ENCODE measurements around the gene TENM3. TPM values are rescaled to one million over a fixed set of nuclear protein-coding genes. Genes with fewer than 3 reads are reported as not detected.

Gene TENM3
- polyA plus RNA-seq, 2 donors, result 0.20 to 0.39 TPM

GRCh38 chr4:182683661-182684060 is 440.5 kb downstream of the TENM3 start:
- no peaks in the 10 kb centered on the region for H3K27me3 ChIP-seq (ENCODE audit: control insufficient read depth in 1 of 2, insufficient read depth in 2 of 2, low read length in 2 of 2)
- H3K36me3 ChIP-seq (ENCODE audit: control insufficient read depth in 2 of 2, insufficient read depth in 2 of 2, low read length in 1 of 2), result no peaks in the 10 kb centered on the region
- WGBS, 2 donors, result 69 to 71% methylated on average over 5 of the region's 5 CpGs
- H3K4me1 ChIP-seq (ENCODE audit: control insufficient read depth in 2 of 2, insufficient read depth in 2 of 2, low read length in 1 of 2), result no peaks in the 10 kb centered on the region
- no peak overlapping the region for H3K27ac ChIP-seq (ENCODE audit: low read depth in 2 of 2, low read length in 1 of 2)
- no peak overlapping the region for H3K4me3 ChIP-seq (ENCODE audit: low read depth in 1 of 2, low read length in 2 of 2)
- H3K9me3 ChIP-seq (ENCODE audit: control insufficient read depth in 2 of 2, insufficient read depth in 1 of 2, low read depth in 1 of 2, low read length in 1 of 2), result no peaks in the 10 kb centered on the region

GRCh38 chr4:182684796-182685195 is 441.6 kb downstream of the TENM3 start:
- Histone ChIP-seq H3K27ac (ENCODE audit: low read depth in 2 of 2, low read length in 1 of 2) (no peak overlapping the region), H3K4me1 (ENCODE audit: control insufficient read depth in 2 of 2, insufficient read depth in 2 of 2, low read length in 1 of 2) (no peaks in the 10 kb centered on the region), H3K36me3 (ENCODE audit: control insufficient read depth in 2 of 2, insufficient read depth in 2 of 2, low read length in 1 of 2) (no peaks in the 10 kb centered on the region), H3K27me3 (ENCODE audit: control insufficient read depth in 1 of 2, insufficient read depth in 2 of 2, low read length in 2 of 2) (no peaks in the 10 kb centered on the region), H3K9me3 (ENCODE audit: control insufficient read depth in 2 of 2, insufficient read depth in 1 of 2, low read depth in 1 of 2, low read length in 1 of 2) (no peaks in the 10 kb centered on the region), H3K4me3 (ENCODE audit: low read depth in 1 of 2, low read length in 2 of 2) (no peak overlapping the region)

- H3K4me1 ChIP-seq (ENCODE audit: control insufficient read depth in 2 of 2, insufficient read depth in 2 of 2, low read length in 1 of 2), result no peaks in the 10 kb centered on the region
- H3K27me3 ChIP-seq (ENCODE audit: control insufficient read depth in 1 of 2, insufficient read depth in 2 of 2, low read length in 2 of 2), result no peaks in the 10 kb centered on the region
- H3K36me3 ChIP-seq (ENCODE audit: control insufficient read depth in 2 of 2, insufficient read depth in 2 of 2, low read length in 1 of 2), result no peaks in the 10 kb centered on the region
- no peaks in the 10 kb centered on the region for H3K9me3 ChIP-seq (ENCODE audit: control insufficient read depth in 2 of 2, insufficient read depth in 1 of 2, low read depth in 1 of 2, low read length in 1 of 2)
- WGBS, 2 donors, result 86 to 87% methylated on average over 14 of the region's 14 CpGs
- H3K4me3 ChIP-seq (ENCODE audit: low read depth in 1 of 2, low read length in 2 of 2), result no peak overlapping the region
- H3K27ac ChIP-seq (ENCODE audit: low read depth in 2 of 2, low read length in 1 of 2), result no peak overlapping the region
These were observed 444.9 kb downstream of the TENM3 start for GRCh38 chr4:182688081-182688480.

DNA sequence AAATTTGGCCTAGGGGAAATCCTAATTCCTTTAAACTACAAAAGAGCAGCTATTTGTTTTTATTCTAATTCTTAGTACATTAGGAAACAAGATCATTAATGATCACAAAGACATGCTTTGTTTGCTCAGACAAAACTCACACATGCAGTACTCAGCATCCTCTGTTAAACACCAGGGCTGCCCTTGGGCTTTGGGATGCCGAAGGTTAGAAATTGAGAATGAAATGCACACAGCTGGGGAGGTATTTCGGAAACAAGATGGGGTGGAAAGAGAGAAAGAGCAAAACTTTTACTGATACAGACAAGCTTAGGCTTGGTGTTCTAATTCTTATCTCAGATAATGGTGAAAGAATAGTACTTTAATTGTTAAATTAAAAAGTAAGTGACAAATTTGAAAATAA is 451.3 kb downstream of the TENM3 start:
- Histone ChIP-seq H3K27ac (ENCODE audit: low read depth in 2 of 2, low read length in 1 of 2) (no peak overlapping the region), H3K4me1 (ENCODE audit: control insufficient read depth in 2 of 2, insufficient read depth in 2 of 2, low read length in 1 of 2) (no peaks in the 10 kb centered on the region), H3K27me3 (ENCODE audit: control insufficient read depth in 1 of 2, insufficient read depth in 2 of 2, low read length in 2 of 2) (no peaks in the 10 kb centered on the region), H3K9me3 (ENCODE audit: control insufficient read depth in 2 of 2, insufficient read depth in 1 of 2, low read depth in 1 of 2, low read length in 1 of 2) (no peaks in the 10 kb centered on the region), H3K36me3 (ENCODE audit: control insufficient read depth in 2 of 2, insufficient read depth in 2 of 2, low read length in 1 of 2) (no peaks in the 10 kb centered on the region), H3K4me3 (ENCODE audit: low read depth in 1 of 2, low read length in 2 of 2) (no peak overlapping the region)
- WGBS, 2 donors, result 88 to 96% methylated on average over 2 of the region's 2 CpGs

DNA sequence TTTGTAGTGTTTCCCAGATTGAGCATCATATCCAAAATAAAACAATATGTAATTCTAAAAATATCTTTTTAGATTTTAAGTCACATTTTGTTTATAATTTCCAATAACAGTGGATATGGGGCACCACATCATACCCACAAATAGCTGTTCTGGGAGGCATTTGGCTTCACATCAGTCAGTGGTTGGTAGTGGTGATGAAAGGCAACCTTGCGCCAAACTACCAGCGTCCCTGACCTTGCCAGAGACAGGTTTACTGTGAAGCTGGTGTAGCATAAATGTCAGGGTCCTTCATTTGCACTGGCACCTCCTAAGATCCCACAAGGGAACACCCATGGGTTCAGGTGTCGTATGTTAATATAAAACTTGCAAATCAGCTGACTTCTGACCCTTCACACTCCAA is 451.8 kb downstream of the TENM3 start:
- Histone ChIP-seq H3K4me1 (ENCODE audit: control insufficient read depth in 2 of 2, insufficient read depth in 2 of 2, low read length in 1 of 2) (no peaks in the 10 kb centered on the region), H3K4me3 (ENCODE audit: low read depth in 1 of 2, low read length in 2 of 2) (no peak overlapping the region), H3K9me3 (ENCODE audit: control insufficient read depth in 2 of 2, insufficient read depth in 1 of 2, low read depth in 1 of 2, low read length in 1 of 2) (no peaks in the 10 kb centered on the region), H3K27me3 (ENCODE audit: control insufficient read depth in 1 of 2, insufficient read depth in 2 of 2, low read length in 2 of 2) (no peaks in the 10 kb centered on the region), H3K27ac (ENCODE audit: low read depth in 2 of 2, low read length in 1 of 2) (no peak overlapping the region), H3K36me3 (ENCODE audit: control insufficient read depth in 2 of 2, insufficient read depth in 2 of 2, low read length in 1 of 2) (no peaks in the 10 kb centered on the region)
- 90 to 91% methylated on average over 3 of the region's 3 CpGs for WGBS, 2 donors

DNA sequence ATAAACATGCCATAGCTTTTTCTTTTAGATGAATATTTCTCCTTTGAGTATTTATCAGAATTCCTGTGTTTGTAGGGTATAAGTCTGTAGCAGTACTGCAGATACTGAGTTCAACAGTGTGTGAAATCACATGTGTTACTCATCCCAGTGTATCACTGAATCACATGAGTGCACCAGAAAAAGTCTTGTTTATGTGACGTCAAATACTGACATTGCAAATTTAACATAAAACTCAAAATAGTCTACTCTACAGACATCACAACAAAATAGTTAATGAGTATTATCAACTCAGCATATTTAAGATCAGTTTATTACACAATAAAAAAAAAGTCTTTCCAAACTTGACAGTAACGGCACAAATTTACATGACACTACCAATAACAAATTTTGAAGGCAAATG is 452.6 kb downstream of the TENM3 start:
- no peak overlapping the region for H3K4me3 ChIP-seq (ENCODE audit: low read depth in 1 of 2, low read length in 2 of 2)
- no peaks in the 10 kb centered on the region for H3K4me1 ChIP-seq (ENCODE audit: control insufficient read depth in 2 of 2, insufficient read depth in 2 of 2, low read length in 1 of 2)
- H3K9me3 ChIP-seq (ENCODE audit: control insufficient read depth in 2 of 2, insufficient read depth in 1 of 2, low read depth in 1 of 2, low read length in 1 of 2), result no peaks in the 10 kb centered on the region
- 91 to 93% methylated on average over 2 of the region's 2 CpGs for WGBS, 2 donors
- no peaks in the 10 kb centered on the region for H3K27me3 ChIP-seq (ENCODE audit: control insufficient read depth in 1 of 2, insufficient read depth in 2 of 2, low read length in 2 of 2)
- H3K36me3 ChIP-seq (ENCODE audit: control insufficient read depth in 2 of 2, insufficient read depth in 2 of 2, low read length in 1 of 2), result no peaks in the 10 kb centered on the region
- H3K27ac ChIP-seq (ENCODE audit: low read depth in 2 of 2, low read length in 1 of 2), result no peak overlapping the region

- Histone ChIP-seq H3K9me3 (ENCODE audit: control insufficient read depth in 2 of 2, insufficient read depth in 1 of 2, low read depth in 1 of 2, low read length in 1 of 2) (no peaks in the 10 kb centered on the region), H3K4me1 (ENCODE audit: control insufficient read depth in 2 of 2, insufficient read depth in 2 of 2, low read length in 1 of 2) (no peaks in the 10 kb centered on the region), H3K27me3 (ENCODE audit: control insufficient read depth in 1 of 2, insufficient read depth in 2 of 2, low read length in 2 of 2) (peaks cover 0 to 2% of the 10 kb centered on the region in 2 donors), H3K4me3 (ENCODE audit: low read depth in 1 of 2, low read length in 2 of 2) (no peak overlapping the region), H3K27ac (ENCODE audit: low read depth in 2 of 2, low read length in 1 of 2) (no peak overlapping the region), H3K36me3 (ENCODE audit: control insufficient read depth in 2 of 2, insufficient read depth in 2 of 2, low read length in 1 of 2) (no peaks in the 10 kb centered on the region)
- WGBS, 2 donors, result 71 to 72% methylated on average over 6 of the region's 6 CpGs
These were observed 453.9 kb downstream of the TENM3 start for GRCh38 chr4:182697094-182697493.

DNA sequence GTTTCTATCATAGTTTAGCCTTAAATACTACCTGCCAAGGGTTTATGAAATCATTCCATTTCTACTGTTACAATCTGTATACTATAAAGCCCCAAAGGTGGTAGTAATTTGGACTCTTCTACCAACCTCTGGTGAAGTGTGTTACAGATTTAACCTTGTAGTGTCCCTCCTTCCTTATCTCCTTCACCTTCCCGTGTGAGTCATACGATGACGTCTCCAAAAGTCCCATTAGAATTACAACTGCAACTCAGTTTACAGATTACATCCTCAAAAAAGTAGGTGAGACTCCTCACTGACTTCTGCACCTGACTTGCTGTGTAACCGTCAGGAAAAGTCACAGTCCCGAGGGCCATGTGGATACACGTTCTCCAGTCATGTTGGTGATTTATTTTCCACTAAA is 455.0 kb downstream of the TENM3 start:
- no peaks in the 10 kb centered on the region for H3K4me1 ChIP-seq (ENCODE audit: control insufficient read depth in 2 of 2, insufficient read depth in 2 of 2, low read length in 1 of 2)
- no peaks in the 10 kb centered on the region for H3K9me3 ChIP-seq (ENCODE audit: control insufficient read depth in 2 of 2, insufficient read depth in 1 of 2, low read depth in 1 of 2, low read length in 1 of 2)
- H3K27ac ChIP-seq (ENCODE audit: low read depth in 2 of 2, low read length in 1 of 2), result no peak overlapping the region
- H3K36me3 ChIP-seq (ENCODE audit: control insufficient read depth in 2 of 2, insufficient read depth in 2 of 2, low read length in 1 of 2), result no peaks in the 10 kb centered on the region
- peaks cover 0 to 2% of the 10 kb centered on the region in 2 donors for H3K27me3 ChIP-seq (ENCODE audit: control insufficient read depth in 1 of 2, insufficient read depth in 2 of 2, low read length in 2 of 2)
- WGBS, 2 donors, result 79 to 90% methylated on average over 6 of the region's 6 CpGs
- H3K4me3 ChIP-seq (ENCODE audit: low read depth in 1 of 2, low read length in 2 of 2), result no peak overlapping the region

- H3K27me3 ChIP-seq (ENCODE audit: control insufficient read depth in 1 of 2, insufficient read depth in 2 of 2, low read length in 2 of 2), result peaks cover 0 to 2% of the 10 kb centered on the region in 2 donors
- no peak overlapping the region for H3K4me3 ChIP-seq (ENCODE audit: low read depth in 1 of 2, low read length in 2 of 2)
- H3K9me3 ChIP-seq (ENCODE audit: control insufficient read depth in 2 of 2, insufficient read depth in 1 of 2, low read depth in 1 of 2, low read length in 1 of 2), result no peaks in the 10 kb centered on the region
- no peaks in the 10 kb centered on the region for H3K4me1 ChIP-seq (ENCODE audit: control insufficient read depth in 2 of 2, insufficient read depth in 2 of 2, low read length in 1 of 2)
- 71 to 79% methylated on average over 3 of the region's 3 CpGs for WGBS, 2 donors
- no peak overlapping the region for H3K27ac ChIP-seq (ENCODE audit: low read depth in 2 of 2, low read length in 1 of 2)
- H3K36me3 ChIP-seq (ENCODE audit: control insufficient read depth in 2 of 2, insufficient read depth in 2 of 2, low read length in 1 of 2), result no peaks in the 10 kb centered on the region
These were observed 456.0 kb downstream of the TENM3 start for GRCh38 chr4:182699201-182699600.

DNA sequence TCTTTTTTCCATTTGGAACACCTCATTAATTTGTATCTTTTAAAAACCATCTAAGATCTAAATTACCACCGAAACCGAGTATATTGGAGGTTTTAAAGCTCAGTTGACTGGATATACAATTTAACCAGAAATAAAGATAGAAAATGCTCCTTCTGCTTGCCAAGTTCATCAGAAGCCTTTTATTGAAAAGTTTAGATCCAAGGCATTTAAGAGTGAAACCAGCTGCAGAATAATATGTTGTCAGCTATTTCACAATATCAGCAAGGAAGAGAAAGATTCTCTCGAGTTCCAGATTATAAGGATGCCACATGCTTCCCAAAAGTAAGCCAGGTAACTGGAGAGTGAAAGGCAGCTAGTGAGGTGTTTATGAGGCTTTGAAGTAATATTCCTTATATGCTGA is 456.6 kb downstream of the TENM3 start:
- Histone ChIP-seq H3K27ac (ENCODE audit: low read depth in 2 of 2, low read length in 1 of 2) (no peak overlapping the region), H3K27me3 (ENCODE audit: control insufficient read depth in 1 of 2, insufficient read depth in 2 of 2, low read length in 2 of 2) (peaks cover 0 to 2% of the 10 kb centered on the region in 2 donors), H3K4me3 (ENCODE audit: low read depth in 1 of 2, low read length in 2 of 2) (no peak overlapping the region), H3K9me3 (ENCODE audit: control insufficient read depth in 2 of 2, insufficient read depth in 1 of 2, low read depth in 1 of 2, low read length in 1 of 2) (no peaks in the 10 kb centered on the region), H3K4me1 (ENCODE audit: control insufficient read depth in 2 of 2, insufficient read depth in 2 of 2, low read length in 1 of 2) (no peaks in the 10 kb centered on the region), H3K36me3 (ENCODE audit: control insufficient read depth in 2 of 2, insufficient read depth in 2 of 2, low read length in 1 of 2) (no peaks in the 10 kb centered on the region)
- WGBS, 2 donors, result 55 to 65% methylated on average over 3 of the region's 3 CpGs
